Stimulated activated CD4-positive, alpha-beta T cell treated with anti-CD3 and anti-CD28 coated beads, Interleukin-4, amount 100 ng/mL, for 1 hour (primary cell): ENCODE results near the gene FAM107A.
"Not testable (repeated sequence)": the region's sequence is repeated elsewhere in the genome, so short reads cannot be mapped to it uniquely, and the experiment has no call there.

ENCODE experiments used
- DNase-seq: peaks from one replicate; pipeline ENCODE4 v3.0.0-alpha.2; 2020

The FAM107A gene

GRCh38 chr3:58535531-58536500 lies 41.4 kb downstream of the FAM107A start:
- DNase-seq: no peak

- no peak for DNase-seq
These were observed 42.3 kb downstream of the FAM107A start for GRCh38 chr3:58534592-58535494.

GRCh38 chr3:58532794-58533220 lies 44.4 kb downstream of the FAM107A start:
- DNase-seq: peak; percentile 80

GRCh38 chr3:58531956-58532355 lies 45.2 kb downstream of the FAM107A start:
- no peak for DNase-seq

GRCh38 chr3:58531555-58531954 lies 45.6 kb downstream of the FAM107A start:
- DNase-seq: no peak

- no peak for DNase-seq
These were observed 46.8 kb downstream of the FAM107A start for GRCh38 chr3:58530354-58530865.

- DNase-seq: no peak
These were observed 47.5 kb downstream of the FAM107A start for GRCh38 chr3:58529516-58530353.

- no peak for DNase-seq
These were observed 48.6 kb downstream of the FAM107A start for GRCh38 chr3:58528629-58529028.

- DNase-seq: not testable (repeated sequence)
These were observed 49.8 kb downstream of the FAM107A start for GRCh38 chr3:58527440-58527839.

- DNase-seq: no peak
These were observed 50.7 kb downstream of the FAM107A start for GRCh38 chr3:58526515-58526957.

- no peak for DNase-seq
These were observed 52.8 kb downstream of the FAM107A start for GRCh38 chr3:58524326-58524888.

GRCh38 chr3:58522759-58523425 lies 54.3 kb downstream of the FAM107A start:
- no peak for DNase-seq

- no peak for DNase-seq
These were observed 55.1 kb downstream of the FAM107A start for GRCh38 chr3:58521917-58522631.

GRCh38 chr3:58521336-58521670 lies 55.9 kb downstream of the FAM107A start:
- no peak for DNase-seq

GRCh38 chr3:58520403-58521335 lies 56.5 kb downstream of the FAM107A start:
- no peak for DNase-seq

GRCh38 chr3:58519668-58520402 lies 57.4 kb downstream of the FAM107A start:
- no peak for DNase-seq

GRCh38 chr3:58518291-58518789 lies 58.9 kb downstream of the FAM107A start:
- DNase-seq: no peak

- no peak for DNase-seq
These were observed 62.8 kb downstream of the FAM107A start for GRCh38 chr3:58514405-58514804.
